Memory B cell (primary cell): Measurements from ENCODE around the gene PDIA6.
A peak's percentile ranks its signal among the peaks of the same experiment; 100 is the strongest.
"Not testable (repeated sequence)": the region's sequence is repeated elsewhere in the genome, so short reads cannot be mapped to it uniquely, and the experiment has no call there.

Experiments used
- ATAC-seq: fragments of 150-1000 bp; cut with Tn5 transposase; 2 replicates; pipeline ENCODE4 v1.10.0; 2021; ENCODE audit warnings: low read depth, mild to moderate bottlenecking, moderate library complexity
- DNase-seq, 2 donors: peaks; one replicate each; pipeline ENCODE4 v3.0.0; 2022; ENCODE audit warnings: low spot score in 2 of 2
- H3K27ac Mint-ChIP-seq: one replicate; pipeline ENCODE4 v1.8.0; 2022; ENCODE audit warnings: mild to moderate bottlenecking, moderate library complexity, mixed read lengths
- H3K27me3 Mint-ChIP-seq: one replicate; pipeline ENCODE4 v1.8.0; 2022; ENCODE audit warnings: mixed read lengths
- H3K36me3 Mint-ChIP-seq: one replicate; pipeline ENCODE4 v1.8.0; 2022; ENCODE audit warnings: mild to moderate bottlenecking, mixed read lengths
- H3K4me1 Mint-ChIP-seq: one replicate; pipeline ENCODE4 v1.8.0; 2022; ENCODE audit warnings: mixed read lengths
- H3K4me3 Mint-ChIP-seq: one replicate; pipeline ENCODE4 v1.8.0; 2022; ENCODE audit warnings: mild to moderate bottlenecking, moderate library complexity, mixed read lengths
- H3K9me3 Mint-ChIP-seq: one replicate; pipeline ENCODE4 v1.8.0; 2022; ENCODE audit warnings: mixed read lengths

Gene PDIA6

DNA sequence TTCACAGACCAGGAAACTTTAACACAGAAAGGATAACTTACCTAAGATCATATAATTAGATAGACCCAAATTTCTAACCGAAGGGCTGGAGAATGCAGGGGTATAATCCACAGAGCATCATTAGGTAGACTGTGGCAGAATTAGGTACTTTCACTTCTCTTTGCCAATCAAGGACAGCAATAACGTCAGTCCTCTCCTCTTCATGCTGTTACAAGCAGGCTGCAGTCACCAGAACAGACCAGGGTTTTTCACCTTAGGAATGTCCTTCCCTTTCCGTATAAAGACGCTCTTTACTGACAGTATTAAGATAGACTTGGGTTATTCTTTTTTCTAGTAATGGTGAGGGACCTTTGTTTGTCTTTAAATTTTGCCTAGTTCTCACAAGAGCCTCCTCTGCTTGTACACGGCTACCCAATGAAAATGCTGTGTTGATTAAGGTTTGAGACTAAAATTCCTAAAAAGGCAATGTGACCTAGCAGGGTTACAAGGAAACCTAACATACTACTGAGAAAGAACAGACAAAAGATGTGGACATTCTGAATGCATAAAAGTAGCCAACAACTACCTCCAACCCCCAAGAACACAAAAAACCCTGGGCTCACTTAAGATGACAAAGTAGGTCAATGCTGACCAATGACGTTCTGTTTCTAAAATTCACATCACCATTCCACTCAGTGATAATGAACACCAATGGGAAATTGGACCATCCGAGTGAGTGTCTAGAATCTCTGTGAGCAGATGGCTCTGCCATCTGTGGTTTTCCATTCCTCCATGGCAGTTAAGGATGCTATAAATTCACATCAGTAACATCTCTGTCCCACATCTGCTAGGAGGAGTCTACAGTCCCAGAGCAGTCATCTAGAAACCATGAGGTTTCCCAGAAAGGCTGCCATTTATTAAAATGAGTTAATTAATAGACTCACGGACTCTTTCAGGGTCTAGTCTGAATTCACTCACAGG, 2.1 kb downstream of the PDIA6 start:
- H3K27ac Mint-ChIP-seq = peak overlapping the region; percentile 86
- H3K4me1 Mint-ChIP-seq = peaks cover 36% of the 10 kb centered on the region
- peak overlapping the region; percentile 93 for H3K4me3 Mint-ChIP-seq
- H3K36me3 Mint-ChIP-seq = peaks cover 5% of the 10 kb centered on the region
- no peaks in the 10 kb centered on the region for H3K27me3 Mint-ChIP-seq
- H3K9me3 Mint-ChIP-seq = no peaks in the 10 kb centered on the region
- peak; percentile 55 for ATAC-seq
- DNase-seq = peak in 1 of 2 donors; percentile 42

DNA sequence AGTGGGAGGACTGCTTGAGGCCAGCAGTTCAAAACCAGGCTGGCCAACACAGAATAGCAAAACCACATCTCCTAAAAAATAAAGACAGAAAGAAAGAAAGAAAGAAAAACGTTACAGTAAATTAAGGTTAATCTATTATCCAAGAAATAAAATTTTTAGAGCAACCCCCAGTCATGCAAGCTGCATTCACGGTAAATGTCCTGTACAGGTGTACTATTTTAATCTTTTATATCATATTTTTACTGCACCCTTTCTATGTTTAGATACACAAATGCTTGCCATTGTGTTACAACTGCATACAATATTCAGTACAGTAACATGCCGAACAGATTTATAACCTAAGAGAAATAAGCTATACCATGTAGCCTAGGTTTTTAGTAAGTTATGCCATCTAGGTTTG, 6.0 kb downstream of the PDIA6 start:
- no peak overlapping the region for H3K4me3 Mint-ChIP-seq
- H3K4me1 Mint-ChIP-seq = peaks cover 46% of the 10 kb centered on the region
- peaks cover 12% of the 10 kb centered on the region for H3K36me3 Mint-ChIP-seq
- no peaks in the 10 kb centered on the region for H3K9me3 Mint-ChIP-seq
- ATAC-seq (no peak), DNase-seq (no peak)
- no peaks in the 10 kb centered on the region for H3K27me3 Mint-ChIP-seq
- H3K27ac Mint-ChIP-seq = no peak overlapping the region

DNA sequence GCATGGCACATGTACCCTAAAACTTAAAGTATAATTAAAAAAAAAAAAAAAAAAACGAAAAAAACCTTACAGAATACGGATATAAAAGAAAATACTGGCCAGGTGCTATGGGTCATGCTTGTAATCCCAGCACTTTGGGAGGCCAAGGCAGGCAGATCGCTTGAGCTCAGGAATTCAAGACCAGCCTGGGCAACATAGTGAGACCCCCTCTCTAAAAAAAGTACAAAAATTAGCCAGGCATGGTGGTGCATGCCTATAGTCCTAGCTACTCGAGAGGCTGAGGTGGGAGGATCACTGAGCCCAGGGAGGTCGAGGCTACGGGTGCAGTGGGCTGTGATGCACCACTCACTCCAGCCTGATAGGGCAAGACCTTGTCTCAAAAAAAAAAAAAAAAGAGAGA, 6.6 kb downstream of the PDIA6 start:
- Mint-ChIP-seq H3K36me3 (peaks cover 12% of the 10 kb centered on the region), H3K4me1 (peaks cover 40% of the 10 kb centered on the region)
- not testable (repeated sequence) for H3K27ac Mint-ChIP-seq, DNase-seq, H3K4me3 Mint-ChIP-seq, H3K27me3 Mint-ChIP-seq, ATAC-seq, H3K9me3 Mint-ChIP-seq

DNA sequence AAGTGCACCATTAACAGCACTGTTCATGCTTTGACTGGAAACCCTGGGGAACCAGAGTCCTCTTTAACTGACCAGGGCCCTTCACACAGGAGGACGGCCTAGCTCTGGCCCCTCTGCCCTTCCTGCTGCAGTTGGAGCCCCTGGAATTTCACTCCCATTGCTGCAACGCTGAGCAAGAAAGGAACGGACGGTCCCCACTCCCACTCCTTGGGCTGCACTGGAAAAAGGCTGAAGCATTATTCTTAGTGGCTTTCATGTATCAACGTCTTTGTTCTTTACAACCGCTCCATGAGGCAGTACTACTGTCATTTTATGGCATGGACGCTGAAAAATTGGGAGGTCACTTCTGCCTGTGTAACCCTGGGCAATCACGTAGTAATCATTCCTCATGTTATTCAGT, 9.9 kb downstream of the PDIA6 start:
- Mint-ChIP-seq H3K27ac (peak overlapping the region; percentile 2), H3K27me3 (no peaks in the 10 kb centered on the region), H3K9me3 (no peaks in the 10 kb centered on the region), H3K4me1 (peaks cover 22% of the 10 kb centered on the region), H3K36me3 (peaks cover 13% of the 10 kb centered on the region), H3K4me3 (no peak overlapping the region)
- ATAC-seq (no peak), DNase-seq (no peak)

DNA sequence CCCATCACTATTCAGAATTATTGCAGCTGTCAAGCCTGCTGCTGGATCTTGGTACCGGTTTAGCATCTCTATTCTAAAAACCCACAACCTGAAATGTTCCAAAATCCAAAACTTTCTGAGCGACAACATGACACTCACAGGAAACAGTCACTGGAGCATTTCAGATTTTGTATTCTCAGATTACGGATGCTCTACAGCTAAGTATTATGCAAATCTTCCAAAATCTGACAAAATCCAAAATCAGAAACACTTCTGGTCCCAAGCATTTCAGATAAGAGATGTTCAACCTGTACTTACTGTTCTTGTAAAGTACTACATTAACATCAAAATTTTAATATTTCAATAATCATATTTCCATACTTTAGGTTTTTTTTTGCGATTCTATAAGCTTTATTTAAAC, 12.4 kb downstream of the PDIA6 start:
- no peak for ATAC-seq
- DNase-seq = no peak
- H3K9me3 Mint-ChIP-seq = no peaks in the 10 kb centered on the region
- H3K27me3 Mint-ChIP-seq = no peaks in the 10 kb centered on the region
- H3K27ac Mint-ChIP-seq = no peak overlapping the region
- H3K4me1 Mint-ChIP-seq = peaks cover 14% of the 10 kb centered on the region
- H3K4me3 Mint-ChIP-seq = no peak overlapping the region
- peaks cover 19% of the 10 kb centered on the region for H3K36me3 Mint-ChIP-seq

DNA sequence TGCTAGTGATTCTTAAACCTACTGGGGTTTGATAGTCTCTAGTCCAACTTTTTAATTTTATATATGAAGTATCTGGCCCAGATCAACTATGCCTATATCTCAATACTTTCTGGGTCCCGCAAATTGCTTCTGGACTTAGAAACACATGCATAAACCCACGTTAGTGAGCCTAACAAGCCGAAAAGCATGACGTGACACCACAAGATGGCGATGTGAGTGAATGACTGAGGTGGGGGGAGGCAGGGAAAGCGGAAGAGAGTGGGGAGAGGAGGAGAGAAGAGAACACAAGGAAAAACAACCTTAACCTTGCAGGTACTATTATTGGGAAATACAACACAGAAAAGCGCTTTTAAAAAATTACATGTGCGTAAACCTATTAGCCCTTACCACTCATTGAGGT, 13.8 kb downstream of the PDIA6 start:
- Mint-ChIP-seq H3K36me3 (peaks cover 20% of the 10 kb centered on the region), H3K27me3 (no peaks in the 10 kb centered on the region), H3K27ac (no peak overlapping the region), H3K4me1 (peaks cover 14% of the 10 kb centered on the region), H3K9me3 (no peaks in the 10 kb centered on the region), H3K4me3 (no peak overlapping the region)
- no peak for DNase-seq
- ATAC-seq = no peak

DNA sequence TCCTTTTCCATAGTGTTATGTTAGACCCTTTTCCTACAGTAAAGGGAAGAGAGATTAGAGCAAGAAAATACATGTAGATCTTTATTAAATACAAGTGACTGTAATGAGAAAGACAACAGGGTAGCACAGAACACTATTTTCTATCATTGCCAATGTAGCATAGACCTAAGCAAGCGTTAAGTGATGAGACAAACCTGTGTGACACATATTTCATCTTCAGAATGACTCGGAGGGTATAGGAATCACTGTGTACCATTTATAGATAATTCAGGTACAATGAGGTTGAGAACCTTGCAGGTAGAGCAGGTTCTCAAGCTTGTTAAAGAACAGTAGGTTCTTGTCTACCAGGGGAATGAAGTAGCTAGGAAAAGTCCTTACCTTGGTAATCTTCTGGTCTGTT, 15.9 kb downstream of the PDIA6 start:
- DNase-seq = no peak
- no peak overlapping the region for H3K27ac Mint-ChIP-seq

DNA sequence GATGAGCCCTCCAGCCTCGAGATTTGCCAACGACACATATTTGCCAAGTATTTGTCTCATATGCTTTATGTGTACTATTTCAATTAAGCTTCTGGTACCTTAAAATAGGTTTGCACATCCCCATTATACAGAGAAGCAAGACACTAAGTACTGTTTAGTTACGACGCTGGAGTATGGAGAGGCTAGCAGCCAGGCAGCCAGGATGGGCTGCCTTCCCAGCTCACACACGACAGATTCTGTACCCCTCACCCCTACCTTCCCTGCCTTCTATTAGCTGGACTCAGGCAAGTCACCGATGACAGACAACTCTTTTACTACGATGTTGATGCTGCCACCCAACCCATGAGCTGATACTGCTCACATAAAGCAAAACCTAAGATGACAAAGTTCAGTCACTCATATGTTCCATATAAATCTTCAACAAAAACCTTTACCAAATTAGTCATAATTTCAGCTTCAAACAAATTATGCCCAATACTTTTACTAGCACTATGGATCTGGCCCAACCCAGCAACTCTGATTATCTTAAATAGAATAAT, 17.0 kb downstream of the PDIA6 start:
- Mint-ChIP-seq H3K4me1 (peaks cover 4% of the 10 kb centered on the region), H3K4me3 (no peak overlapping the region), H3K27ac (no peak overlapping the region), H3K36me3 (peaks cover 32% of the 10 kb centered on the region), H3K9me3 (no peaks in the 10 kb centered on the region), H3K27me3 (no peaks in the 10 kb centered on the region)
- no peak for DNase-seq
- ATAC-seq = no peak

More for the DNA sequence above, 15.9 kb downstream of the PDIA6 start:
- no peak for ATAC-seq
- H3K4me3 Mint-ChIP-seq = no peak overlapping the region
- peaks cover 26% of the 10 kb centered on the region for H3K36me3 Mint-ChIP-seq
- no peaks in the 10 kb centered on the region for H3K27me3 Mint-ChIP-seq
- H3K4me1 Mint-ChIP-seq = peaks cover 3% of the 10 kb centered on the region
- no peaks in the 10 kb centered on the region for H3K9me3 Mint-ChIP-seq

DNA sequence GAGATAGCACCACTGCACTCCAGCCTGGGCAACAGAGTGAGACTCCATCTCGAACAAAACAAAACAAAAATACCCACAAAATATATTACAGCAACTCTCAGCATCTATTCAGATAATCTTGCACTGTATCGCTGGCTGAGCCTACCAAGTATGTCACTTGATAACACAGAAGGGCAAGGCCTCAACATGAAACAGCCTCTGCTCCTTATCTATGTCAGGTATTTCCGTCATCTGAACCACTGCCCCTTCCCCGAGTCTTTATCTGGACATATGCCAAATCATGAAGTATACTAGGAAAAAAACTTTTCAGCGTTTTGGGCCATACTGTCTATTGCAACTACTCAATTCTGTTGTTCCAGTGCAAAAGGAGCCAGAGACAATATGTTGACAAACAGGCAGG, 17.7 kb downstream of the PDIA6 start:
- peaks cover 4% of the 10 kb centered on the region for H3K4me1 Mint-ChIP-seq
- peaks cover 32% of the 10 kb centered on the region for H3K36me3 Mint-ChIP-seq
- H3K27ac Mint-ChIP-seq = no peak overlapping the region
- H3K27me3 Mint-ChIP-seq = no peaks in the 10 kb centered on the region
- DNase-seq = no peak
- no peak overlapping the region for H3K4me3 Mint-ChIP-seq
- no peak for ATAC-seq
- no peaks in the 10 kb centered on the region for H3K9me3 Mint-ChIP-seq

DNA sequence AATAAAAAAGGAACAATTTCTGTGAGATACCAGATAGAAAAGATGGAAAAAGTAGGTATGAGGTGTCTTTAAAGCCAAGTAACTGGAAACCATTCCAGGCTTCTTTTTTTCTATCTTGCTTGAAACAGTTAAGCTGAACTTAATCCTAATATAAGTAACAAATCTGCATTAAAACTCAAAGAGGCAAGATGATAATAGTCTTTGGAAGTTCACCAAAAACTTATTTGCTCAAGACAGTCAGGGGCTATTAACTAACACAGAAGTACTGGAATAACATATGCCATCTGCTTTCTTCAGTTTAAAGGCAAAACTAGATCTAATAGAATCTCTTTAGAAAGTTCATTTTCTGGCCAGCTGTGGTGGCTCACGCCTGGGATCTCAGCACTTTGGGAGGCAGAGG, 18.8 kb downstream of the PDIA6 start:
- peaks cover 4% of the 10 kb centered on the region for H3K4me1 Mint-ChIP-seq
- no peaks in the 10 kb centered on the region for H3K9me3 Mint-ChIP-seq
- DNase-seq = no peak
- H3K27ac Mint-ChIP-seq = no peak overlapping the region
- peaks cover 29% of the 10 kb centered on the region for H3K36me3 Mint-ChIP-seq
- no peak for ATAC-seq
- no peaks in the 10 kb centered on the region for H3K27me3 Mint-ChIP-seq
- H3K4me3 Mint-ChIP-seq = no peak overlapping the region

DNA sequence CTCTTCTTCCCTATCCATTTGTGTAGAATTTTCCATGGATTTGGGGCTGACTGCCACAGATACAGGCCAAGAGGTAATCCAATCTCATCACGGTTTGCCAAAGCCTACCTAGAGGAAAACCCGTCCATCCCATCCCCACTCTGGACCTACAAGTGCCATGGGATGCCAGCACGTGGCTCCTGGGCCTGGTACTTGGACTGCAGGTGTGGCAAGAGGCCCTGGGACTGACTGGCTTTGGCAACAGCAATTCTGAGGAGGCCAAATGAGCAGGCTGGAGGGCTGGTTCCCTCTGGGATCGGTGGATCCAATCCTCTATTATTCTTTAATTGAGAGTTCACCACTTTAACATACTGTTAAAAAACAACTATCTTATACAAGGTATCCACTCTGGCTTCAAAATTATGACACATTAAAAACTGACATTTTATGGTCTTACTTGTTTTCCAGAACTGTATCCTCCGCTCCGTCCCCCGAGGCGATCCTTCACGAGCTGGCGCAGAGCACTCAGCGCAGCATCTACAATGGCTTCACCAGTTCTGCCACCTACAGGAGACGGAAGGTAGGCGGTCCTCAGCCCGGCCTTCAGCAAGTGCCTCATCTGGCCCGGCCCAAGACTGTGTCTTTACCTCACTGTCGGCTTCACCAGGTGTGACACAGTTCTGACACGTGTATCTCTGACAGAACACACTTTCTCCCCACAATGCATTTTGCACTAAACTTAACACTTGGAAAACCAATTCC, 19.8 kb downstream of the PDIA6 start:
- H3K9me3 Mint-ChIP-seq = no peaks in the 10 kb centered on the region
- H3K36me3 Mint-ChIP-seq = peaks cover 32% of the 10 kb centered on the region
- H3K27ac Mint-ChIP-seq = peak overlapping the region; percentile 80
- H3K27me3 Mint-ChIP-seq = no peaks in the 10 kb centered on the region
- no peak overlapping the region for H3K4me3 Mint-ChIP-seq
- peaks cover 2% of the 10 kb centered on the region for H3K4me1 Mint-ChIP-seq
- ATAC-seq (no peak), DNase-seq (no peak)

DNA sequence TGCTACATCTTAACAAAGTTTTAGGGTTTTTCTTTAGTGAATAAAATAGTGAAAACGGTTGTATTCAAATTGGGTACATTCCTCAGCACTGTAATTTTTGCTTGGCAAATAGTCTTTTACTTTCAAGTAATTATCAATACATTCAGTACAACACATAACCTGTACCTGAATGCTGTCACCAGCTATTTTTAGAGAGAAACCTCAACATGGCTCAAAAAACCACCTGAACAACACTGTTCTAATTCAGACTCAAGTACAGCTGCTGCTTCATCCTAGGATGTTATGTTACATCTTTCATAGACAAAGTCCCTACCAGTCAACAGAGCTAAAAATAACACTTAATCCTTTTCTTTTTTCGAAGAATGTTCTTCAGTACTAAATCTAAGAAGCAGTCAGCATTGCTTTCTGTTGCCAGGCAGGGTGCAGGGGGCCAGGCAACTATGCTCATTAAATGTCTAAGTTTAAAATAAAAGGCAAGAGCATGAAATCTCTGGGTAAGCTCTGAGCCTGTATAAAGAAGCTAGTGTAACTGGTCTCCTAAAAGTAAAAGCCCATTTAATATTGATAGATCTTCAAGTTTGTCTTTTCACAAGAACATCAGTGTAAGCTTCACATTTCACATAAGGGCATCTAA, 20.5 kb downstream of the PDIA6 start:
- peak overlapping the region; percentile 80 for H3K27ac Mint-ChIP-seq
- DNase-seq (no peak), ATAC-seq (no peak)
- no peaks in the 10 kb centered on the region for H3K9me3 Mint-ChIP-seq
- H3K4me3 Mint-ChIP-seq = no peak overlapping the region
- peaks cover 2% of the 10 kb centered on the region for H3K4me1 Mint-ChIP-seq
- no peaks in the 10 kb centered on the region for H3K27me3 Mint-ChIP-seq
- peaks cover 36% of the 10 kb centered on the region for H3K36me3 Mint-ChIP-seq

DNA sequence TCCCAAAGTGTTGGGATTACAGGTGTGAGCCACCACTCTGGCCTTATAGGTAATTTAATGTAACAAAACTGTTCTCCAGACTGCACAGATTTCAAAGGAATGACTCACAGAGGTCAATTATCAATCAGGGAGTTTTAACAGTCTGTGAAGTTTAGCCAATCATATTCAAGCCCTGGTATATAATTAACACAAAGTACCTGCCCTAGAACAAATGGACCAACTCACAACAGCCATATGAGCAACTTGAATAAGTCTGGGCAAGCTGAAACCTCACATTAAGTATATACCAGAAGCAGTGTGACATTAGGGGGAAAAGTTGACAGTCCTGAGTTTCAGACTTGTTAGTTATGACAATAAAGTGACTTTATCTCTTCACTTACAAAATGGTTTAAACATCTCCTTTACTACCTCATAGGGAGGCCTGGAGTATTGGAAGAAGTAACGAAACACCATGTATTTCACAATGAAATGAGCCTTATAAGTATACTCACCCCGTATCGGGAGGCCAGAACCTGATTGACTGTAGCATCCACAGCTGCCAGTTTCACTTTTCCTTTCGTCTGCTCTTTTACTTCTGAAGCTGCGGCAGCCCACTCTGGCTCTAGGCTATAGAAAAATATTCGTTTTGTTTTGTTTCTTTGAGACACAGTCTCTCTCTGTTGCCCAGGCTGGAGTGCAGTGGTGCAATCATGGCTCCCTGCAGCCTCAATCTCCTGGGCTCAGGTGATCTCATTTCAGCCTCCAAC, 22.2 kb downstream of the PDIA6 start:
- Mint-ChIP-seq H3K4me1 (peaks cover 2% of the 10 kb centered on the region), H3K9me3 (no peaks in the 10 kb centered on the region), H3K4me3 (peak overlapping the region; percentile 63), H3K36me3 (peaks cover 37% of the 10 kb centered on the region), H3K27ac (peak overlapping the region; percentile 80), H3K27me3 (no peaks in the 10 kb centered on the region)
- no peak for DNase-seq
- peak; percentile 85 for ATAC-seq
